ENCODE data around the gene MC1R.
"Not testable (repeated sequence)": the region's sequence is repeated elsewhere in the genome, so short reads cannot be mapped to it uniquely, and the experiment has no call there.

Gene MC1R

DNA sequence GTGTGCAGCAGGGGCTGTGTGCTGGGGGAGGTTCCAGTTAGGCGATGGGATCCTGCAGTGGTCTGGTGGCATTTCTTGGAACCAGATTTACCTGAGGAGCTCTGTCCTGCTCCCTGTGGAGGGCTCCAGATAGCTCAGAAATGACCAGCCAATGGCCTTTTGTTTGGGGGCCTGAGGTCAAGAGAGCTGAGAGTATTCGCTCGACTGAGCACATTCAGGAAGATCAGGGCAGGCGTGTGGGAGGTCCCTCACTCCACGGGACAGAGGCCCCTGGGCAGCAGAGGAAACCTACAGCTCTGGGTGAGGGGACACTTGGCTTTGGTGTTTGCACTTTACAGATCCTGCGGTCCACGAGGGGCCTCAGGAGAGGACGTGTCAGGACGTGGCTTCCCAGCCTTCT is 48.1 kb downstream of the MC1R start:
- H3K4me1 ChIP-seq: no peaks in the 10 kb centered on the region
- H3K4me3 ChIP-seq (ENCODE audit: low read depth, low read length): no peak overlapping the region
- no peak for DNase-seq
- no peaks in the 10 kb centered on the region for H3K27me3 ChIP-seq
- TF ChIP-seq, protein P1, sequence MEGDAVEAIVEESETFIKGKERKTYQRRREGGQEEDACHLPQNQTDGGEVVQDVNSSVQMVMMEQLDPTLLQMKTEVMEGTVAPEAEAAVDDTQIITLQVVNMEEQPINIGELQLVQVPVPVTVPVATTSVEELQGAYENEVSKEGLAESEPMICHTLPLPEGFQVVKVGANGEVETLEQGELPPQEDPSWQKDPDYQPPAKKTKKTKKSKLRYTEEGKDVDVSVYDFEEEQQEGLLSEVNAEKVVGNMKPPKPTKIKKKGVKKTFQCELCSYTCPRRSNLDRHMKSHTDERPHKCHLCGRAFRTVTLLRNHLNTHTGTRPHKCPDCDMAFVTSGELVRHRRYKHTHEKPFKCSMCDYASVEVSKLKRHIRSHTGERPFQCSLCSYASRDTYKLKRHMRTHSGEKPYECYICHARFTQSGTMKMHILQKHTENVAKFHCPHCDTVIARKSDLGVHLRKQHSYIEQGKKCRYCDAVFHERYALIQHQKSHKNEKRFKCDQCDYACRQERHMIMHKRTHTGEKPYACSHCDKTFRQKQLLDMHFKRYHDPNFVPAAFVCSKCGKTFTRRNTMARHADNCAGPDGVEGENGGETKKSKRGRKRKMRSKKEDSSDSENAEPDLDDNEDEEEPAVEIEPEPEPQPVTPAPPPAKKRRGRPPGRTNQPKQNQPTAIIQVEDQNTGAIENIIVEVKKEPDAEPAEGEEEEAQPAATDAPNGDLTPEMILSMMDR (IDR thresholded peaks at IDR 0.05; ENCODE audit: low read depth, low read length): no peak
- peaks cover 4% of the 10 kb centered on the region; the same call in 1 of the 2 replicates for H3K9me3 ChIP-seq
- peaks cover 15% of the 10 kb centered on the region for H3K36me3 ChIP-seq

DNA sequence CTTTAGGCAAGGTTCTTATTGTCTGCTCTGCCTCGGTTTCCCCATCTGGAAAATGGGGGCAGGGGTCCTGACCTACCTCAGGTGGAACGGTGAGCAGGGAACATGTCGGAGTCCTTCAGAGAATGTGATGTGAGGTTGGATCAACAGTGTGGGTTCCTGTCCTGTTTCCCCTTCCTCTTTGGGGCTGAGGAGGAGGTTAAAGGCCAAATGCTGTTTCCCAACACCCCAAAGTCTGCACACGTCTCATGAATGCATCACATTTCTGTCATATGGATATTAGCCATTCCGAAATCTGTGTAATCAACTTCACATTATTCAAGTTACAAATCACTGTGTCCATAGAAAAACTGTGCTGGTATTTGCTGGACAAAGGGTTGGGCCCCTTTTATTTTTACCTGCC is 48.8 kb downstream of the MC1R start:
- not testable (repeated sequence) for H3K4me1 ChIP-seq; DNase-seq; H3K4me3 ChIP-seq (ENCODE audit: low read depth, low read length); H3K9me3 ChIP-seq; H3K27me3 ChIP-seq
- peaks cover 11% of the 10 kb centered on the region for H3K36me3 ChIP-seq

- H3K27me3 ChIP-seq; H3K9me3 ChIP-seq; H3K4me1 ChIP-seq; DNase-seq; H3K4me3 ChIP-seq (ENCODE audit: low read depth, low read length): not testable (repeated sequence)
- peaks cover 11% of the 10 kb centered on the region for H3K36me3 ChIP-seq
Measured at GRCh38 chr16:89968074-89968473, 49.4 kb downstream of the MC1R start.

DNA sequence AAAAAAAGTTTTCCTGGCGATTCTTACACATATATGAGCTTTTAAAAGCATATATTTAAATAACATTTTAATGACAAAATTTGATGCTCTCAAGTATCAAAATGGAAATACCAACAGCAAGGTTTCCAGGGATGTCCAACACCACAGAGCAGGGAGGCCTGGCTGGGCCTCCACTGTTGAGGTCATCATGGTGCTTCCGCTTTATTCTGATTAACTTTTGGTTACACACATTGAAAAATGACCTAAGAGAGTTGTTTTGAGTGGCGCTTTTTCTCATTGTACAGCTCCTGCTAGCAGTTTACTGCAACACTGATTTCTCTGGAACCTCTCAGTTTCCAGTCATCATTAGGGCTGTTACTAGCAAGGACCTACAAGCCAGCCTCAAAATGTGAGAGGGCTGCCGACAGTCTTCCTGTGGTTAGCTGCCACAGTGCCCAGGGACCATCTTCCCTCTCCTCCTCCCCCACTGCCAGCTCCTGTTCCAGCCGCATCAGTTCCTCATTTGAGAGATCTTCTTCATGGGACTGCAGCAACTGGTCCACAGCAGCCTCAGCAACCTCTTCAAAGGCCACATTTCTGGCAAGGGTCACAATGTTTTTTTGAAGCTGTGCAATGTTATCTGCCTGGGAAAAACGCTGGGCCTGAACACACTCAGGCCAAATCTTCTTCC is 51.2 kb downstream of the MC1R start:
- H3K9me3 ChIP-seq: peaks cover 4% of the 10 kb centered on the region; the same call in 1 of the 2 replicates
- TF ChIP-seq, protein P1 (IDR thresholded peaks at IDR 0.05; ENCODE audit: low read depth, low read length): no peak
- no peak for DNase-seq
- H3K27me3 ChIP-seq: no peaks in the 10 kb centered on the region
- peaks cover 6% of the 10 kb centered on the region for H3K36me3 ChIP-seq
- no peaks in the 10 kb centered on the region for H3K4me1 ChIP-seq
- H3K4me3 ChIP-seq (ENCODE audit: low read depth, low read length): no peak overlapping the region

All from BE2C (cell line).